ENCODE measurements around the gene FNIP2. TPM values are rescaled to one million over a fixed set of nuclear protein-coding genes. Genes with fewer than 3 reads are reported as not detected.

Gene FNIP2
- total and polyA plus RNA-seq, 2 donors (not counting 1 experiment from before 2014, with no cell fraction given), result 0.03 to 0.17 TPM

DNA sequence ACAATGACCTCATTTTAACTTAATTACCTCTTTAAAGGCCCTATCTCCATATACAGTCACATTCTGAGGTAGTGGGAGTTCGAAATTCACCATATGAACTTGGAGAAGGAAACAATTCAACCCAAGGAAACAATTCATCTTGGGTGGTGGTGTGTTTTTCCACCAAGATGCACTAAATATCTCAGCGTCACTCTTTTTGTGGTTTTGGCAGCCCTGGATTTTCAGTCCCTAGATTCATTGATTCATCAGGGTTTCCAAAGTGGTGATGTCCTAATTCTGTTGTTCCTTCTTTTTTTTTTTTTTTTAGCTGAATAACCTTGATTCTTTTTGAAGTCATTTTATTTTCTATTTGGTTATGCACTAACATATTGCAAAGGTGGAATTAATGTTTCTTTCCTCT, 171.4 kb downstream of the FNIP2 start:
- Histone ChIP-seq H3K4me3 (ENCODE audit: control extremely low read depth in 1 of 5, extremely low read depth in 1 of 5, insufficient read depth in 1 of 5, low read depth in 2 of 5, low read length in 4 of 5) (no peak overlapping the region), H3K4me2 (replicated peaks; ENCODE audit: low read depth, low read length, poor library complexity, severe bottlenecking) (no peak overlapping the region), H4K20me1 (ENCODE audit: control insufficient read depth, insufficient read depth, low read length, poor library complexity, severe bottlenecking) (no peaks in the 10 kb centered on the region), H2AFZ (ENCODE audit: insufficient read depth, low read depth, low read length, poor library complexity, severe bottlenecking) (no peak overlapping the region), H3K9ac (ENCODE audit: low read length) (no peak overlapping the region), H3K9me3 (ENCODE audit: control extremely low read depth in 1 of 3, control insufficient read depth in 2 of 3, insufficient read depth in 1 of 3, low read length in 2 of 3) (peaks cover 0 to 1% (median 0%) of the 10 kb centered on the region in 3 donors), H3K36me3 (replicated peaks in 1 of 2; ENCODE audit: control extremely low read depth in 1 of 2, control insufficient read depth in 1 of 2, extremely low read depth in 1 of 2, insufficient read depth in 2 of 2, low read length in 1 of 2) (no peaks in the 10 kb centered on the region), H3K27me3 (replicated peaks in 1 of 4; ENCODE audit: control extremely low read depth in 1 of 4, control insufficient read depth in 3 of 4, insufficient read depth in 4 of 4, low read length in 3 of 4) (no peaks in the 10 kb centered on the region), H3K27ac (ENCODE audit: low read length in 2 of 2) (no peak overlapping the region), H3K4me1 (ENCODE audit: control insufficient read depth in 2 of 2, insufficient read depth in 2 of 2, low read length in 2 of 2) (no peaks in the 10 kb centered on the region), H3K79me2 (ENCODE audit: control insufficient read depth, insufficient read depth, low read length) (no peaks in the 10 kb centered on the region)
- ChIA-PET POLR2A (no interaction called here), CTCF (no interaction called here)
- ATAC-seq (ENCODE audit: low read depth) (no peak), DNase-seq (no peak)
- H3K4me3 Mint-ChIP-seq, result no peak overlapping the region
- H3K4me1 Mint-ChIP-seq, result no peaks in the 10 kb centered on the region
- intact Hi-C loops (cut with micrococcal nuclease), result no loop called here
- no peak overlapping the region for H3K27ac Mint-ChIP-seq
- TF ChIP-seq, protein P1, sequence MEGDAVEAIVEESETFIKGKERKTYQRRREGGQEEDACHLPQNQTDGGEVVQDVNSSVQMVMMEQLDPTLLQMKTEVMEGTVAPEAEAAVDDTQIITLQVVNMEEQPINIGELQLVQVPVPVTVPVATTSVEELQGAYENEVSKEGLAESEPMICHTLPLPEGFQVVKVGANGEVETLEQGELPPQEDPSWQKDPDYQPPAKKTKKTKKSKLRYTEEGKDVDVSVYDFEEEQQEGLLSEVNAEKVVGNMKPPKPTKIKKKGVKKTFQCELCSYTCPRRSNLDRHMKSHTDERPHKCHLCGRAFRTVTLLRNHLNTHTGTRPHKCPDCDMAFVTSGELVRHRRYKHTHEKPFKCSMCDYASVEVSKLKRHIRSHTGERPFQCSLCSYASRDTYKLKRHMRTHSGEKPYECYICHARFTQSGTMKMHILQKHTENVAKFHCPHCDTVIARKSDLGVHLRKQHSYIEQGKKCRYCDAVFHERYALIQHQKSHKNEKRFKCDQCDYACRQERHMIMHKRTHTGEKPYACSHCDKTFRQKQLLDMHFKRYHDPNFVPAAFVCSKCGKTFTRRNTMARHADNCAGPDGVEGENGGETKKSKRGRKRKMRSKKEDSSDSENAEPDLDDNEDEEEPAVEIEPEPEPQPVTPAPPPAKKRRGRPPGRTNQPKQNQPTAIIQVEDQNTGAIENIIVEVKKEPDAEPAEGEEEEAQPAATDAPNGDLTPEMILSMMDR (IDR thresholded peaks at IDR 0.05), result no peak
- TF ChIP-seq EZH2 (IDR thresholded peaks at IDR 0.05; ENCODE audit: borderline replicate concordance, insufficient read depth, low read depth, low read length, poor library complexity, severe bottlenecking), result no peak
- H3K9me3 Mint-ChIP-seq (ENCODE audit: insufficient read depth), result no peaks in the 10 kb centered on the region
- 80% methylated on average over 1 of the region's 2 CpGs for WGBS (ENCODE audit: insufficient coverage)
- H3K27me3 Mint-ChIP-seq, result peaks cover 10% of the 10 kb centered on the region

DNA sequence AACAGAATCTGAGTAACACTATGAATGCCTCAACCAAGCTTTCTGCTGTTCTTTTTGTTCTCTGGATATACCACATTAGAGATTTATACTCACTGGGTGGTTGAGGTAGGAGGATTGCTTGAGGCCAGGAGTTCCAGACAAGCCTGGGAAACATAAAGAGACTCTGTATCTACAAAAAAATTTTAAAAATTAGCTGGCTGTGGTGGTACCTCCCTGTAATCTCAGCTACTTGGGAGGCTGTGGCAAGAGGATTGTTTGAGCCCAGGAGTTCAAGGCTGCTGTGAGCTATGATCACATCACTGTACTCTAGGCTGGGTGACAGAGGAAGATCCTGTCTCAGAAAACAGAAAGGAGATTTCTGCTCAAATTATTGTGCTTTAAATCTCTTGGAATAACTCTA, 172.5 kb downstream of the FNIP2 start:
- Mint-ChIP-seq H3K9me3 (ENCODE audit: insufficient read depth) (no peaks in the 10 kb centered on the region), H3K4me1 (no peaks in the 10 kb centered on the region), H3K27ac (no peak overlapping the region), H3K4me3 (no peak overlapping the region), H3K27me3 (peaks cover 13% of the 10 kb centered on the region)
- Histone ChIP-seq H3K27ac (ENCODE audit: low read length in 2 of 2) (no peak overlapping the region), H3K4me1 (ENCODE audit: control insufficient read depth in 2 of 2, insufficient read depth in 2 of 2, low read length in 2 of 2) (no peaks in the 10 kb centered on the region), H4K20me1 (ENCODE audit: control insufficient read depth, insufficient read depth, low read length, poor library complexity, severe bottlenecking) (no peaks in the 10 kb centered on the region), H3K79me2 (ENCODE audit: control insufficient read depth, insufficient read depth, low read length) (no peaks in the 10 kb centered on the region), H3K4me2 (replicated peaks; ENCODE audit: low read depth, low read length, poor library complexity, severe bottlenecking) (no peak overlapping the region), H3K4me3 (ENCODE audit: control extremely low read depth in 1 of 5, extremely low read depth in 1 of 5, insufficient read depth in 1 of 5, low read depth in 2 of 5, low read length in 4 of 5) (no peak overlapping the region), H2AFZ (ENCODE audit: insufficient read depth, low read depth, low read length, poor library complexity, severe bottlenecking) (no peak overlapping the region), H3K9me3 (ENCODE audit: control extremely low read depth in 1 of 3, control insufficient read depth in 2 of 3, insufficient read depth in 1 of 3, low read length in 2 of 3) (peaks cover 0 to 1% (median 0%) of the 10 kb centered on the region in 3 donors), H3K27me3 (replicated peaks in 1 of 4; ENCODE audit: control extremely low read depth in 1 of 4, control insufficient read depth in 3 of 4, insufficient read depth in 4 of 4, low read length in 3 of 4) (no peaks in the 10 kb centered on the region), H3K36me3 (replicated peaks in 1 of 2; ENCODE audit: control extremely low read depth in 1 of 2, control insufficient read depth in 1 of 2, extremely low read depth in 1 of 2, insufficient read depth in 2 of 2, low read length in 1 of 2) (no peaks in the 10 kb centered on the region), H3K9ac (ENCODE audit: low read length) (no peak overlapping the region)
- ChIA-PET CTCF (interaction anchor here (0.7 kb wide), 1 partner anchor 102 kb away, joined by 3 read pairs; no protein-coding TSS in a partner anchor), POLR2A (no interaction called here)
- ATAC-seq (ENCODE audit: low read depth) (no peak), DNase-seq (no peak)
- intact Hi-C loops (cut with micrococcal nuclease), result no loop called here
- TF ChIP-seq EZH2 (IDR thresholded peaks at IDR 0.05; ENCODE audit: borderline replicate concordance, insufficient read depth, low read depth, low read length, poor library complexity, severe bottlenecking), result no peak
- TF ChIP-seq, protein P1 (IDR thresholded peaks at IDR 0.05), result no peak
